Upper lobe of right lung (tissue), 1 donor: ENCODE measurements around the gene TMEM134. TPM values are rescaled to one million over a fixed set of nuclear protein-coding genes. Genes with fewer than 3 reads are reported as not detected.
"Not testable (repeated sequence)": the region's sequence is repeated elsewhere in the genome, so short reads cannot be mapped to it uniquely, and the experiment has no call there.

Experiments used
- ATAC-seq: fragments of 200-7000 bp; cut with Tn5 transposase; one replicate; pipeline ENCODE4 v1.9.1; 2020; ENCODE audit warnings: mild to moderate bottlenecking, moderate library complexity
- DNase-seq: peaks from one replicate; pipeline ENCODE4 v3.0.0-alpha.2; 2020
- H3K27ac ChIP-seq: fragments of 200-600 bp; one replicate; pipeline ENCODE4 v1.8.0; 2022
- H3K27me3 ChIP-seq: fragments of 200-600 bp; one replicate; pipeline ENCODE4 v1.8.0; 2022; ENCODE audit warnings: mild to moderate bottlenecking
- H3K36me3 ChIP-seq: fragments of 200-600 bp; one replicate; pipeline ENCODE4 v1.8.0; 2022
- H3K4me1 ChIP-seq: fragments of 200-600 bp; one replicate; pipeline ENCODE4 v1.8.0; 2022
- H3K4me3 ChIP-seq: fragments of 200-600 bp; one replicate; pipeline ENCODE4 v1.8.0; 2022; ENCODE audit warnings: mild to moderate bottlenecking
- H3K9me3 ChIP-seq: fragments of 200-600 bp; one replicate; pipeline ENCODE4 v1.8.0; 2022
- CTCF ChIP-seq: fragments of 200-600 bp; IDR thresholded peaks from one replicate; pipeline ENCODE4 v1.8.0; 2022; ENCODE audit warnings: antibody characterized with exemption
- intact Hi-C: fragments of 100-400 bp; cut with DNase I; formaldehyde crosslinking; loops from one replicate; pipeline ENCODE4 v1.11.0; 2022
- total RNA-seq: library from RNA; stranded (reverse); fragmentation: NEBNext Ultra II Directional; extraction: Animal tissue kit (Norgen Biotek cat#: 25700); gene quantifications from one replicate; pipeline ENCODE4 v1.2.1, GENCODE V29; 2021
- donor health status: DM: no; HTN: yes; CAD: no; lungs with severe emphysema.

The TMEM134 gene
- total RNA-seq, 1 donor from 2014 or later = 46.9 TPM

- Histone ChIP-seq H3K9me3 (no peaks in the 10 kb centered on the region), H3K27ac (no peak overlapping the region), H3K36me3 (peaks cover 52% of the 10 kb centered on the region), H3K27me3 (no peaks in the 10 kb centered on the region), H3K4me3 (no peak overlapping the region), H3K4me1 (peaks cover 17% of the 10 kb centered on the region)
- no peak for TF ChIP-seq CTCF
- intact Hi-C loops = no loop called here
- ATAC-seq (no peak), DNase-seq (no peak)
Observed at GRCh38 chr11:67431346-67432249, 37.5 kb downstream of the TMEM134 start.

- peaks cover 17% of the 10 kb centered on the region for H3K4me1 ChIP-seq
- no peak for TF ChIP-seq CTCF
- ATAC-seq (no peak), DNase-seq (no peak)
- no peaks in the 10 kb centered on the region for H3K27me3 ChIP-seq
- no peak overlapping the region for H3K4me3 ChIP-seq
- no peak overlapping the region for H3K27ac ChIP-seq
- no peaks in the 10 kb centered on the region for H3K9me3 ChIP-seq
- intact Hi-C loops = no loop called here
- H3K36me3 ChIP-seq = peaks cover 42% of the 10 kb centered on the region
Observed at GRCh38 chr11:67429722-67430121, 39.3 kb downstream of the TMEM134 start.

GRCh38 chr11:67429038-67429668 is 39.9 kb downstream of the TMEM134 start:
- peaks cover 36% of the 10 kb centered on the region for H3K36me3 ChIP-seq
- TF ChIP-seq CTCF = no peak
- H3K4me3 ChIP-seq = peak overlapping the region; percentile 88
- no peaks in the 10 kb centered on the region for H3K9me3 ChIP-seq
- DNase-seq (no peak), ATAC-seq (no peak)
- intact Hi-C loops = no loop called here
- peaks cover 17% of the 10 kb centered on the region for H3K4me1 ChIP-seq
- H3K27ac ChIP-seq = peak overlapping the region; percentile 92
- H3K27me3 ChIP-seq = no peaks in the 10 kb centered on the region

- H3K27me3 ChIP-seq = no peaks in the 10 kb centered on the region
- H3K4me3 ChIP-seq = peak within 1 kb of the TSS; percentile 88
- TF ChIP-seq CTCF = no peak
- H3K4me1 ChIP-seq = peaks cover 17% of the 10 kb centered on the region
- intact Hi-C loops = no loop called here
- DNase-seq = peak; percentile 99
- no peaks in the 10 kb centered on the region for H3K9me3 ChIP-seq
- peak within 1 kb of the TSS; percentile 92 for H3K27ac ChIP-seq
- ATAC-seq = peak; percentile 96
- H3K36me3 ChIP-seq = peaks cover 28% of the 10 kb centered on the region
Observed at GRCh38 chr11:67428052-67429001, 40.7 kb downstream of the TMEM134 start, which contains the start of gene RPS6KB2. RPS6KB2 (plus strand) TSS chr11:67428494; CDS start chr11:67428546, 52 bp downstream.

- H3K27me3 ChIP-seq, DNase-seq, ATAC-seq, intact Hi-C loops, H3K9me3 ChIP-seq: not testable (repeated sequence)
- H3K4me3 ChIP-seq = peak overlapping the region; percentile 88
- peaks cover 17% of the 10 kb centered on the region for H3K4me1 ChIP-seq
- H3K27ac ChIP-seq = peak overlapping the region; percentile 92
- peaks cover 19% of the 10 kb centered on the region for H3K36me3 ChIP-seq
Observed at GRCh38 chr11:67427364-67427859, 41.6 kb downstream of the TMEM134 start.
